ENCODE measurements around the gene TNS3. TPM values are rescaled to one million over a fixed set of nuclear protein-coding genes. Genes with fewer than 3 reads are reported as not detected.

Gene TNS3
- total and polyA plus RNA-seq, 4 donors, result 58.6 to 117 (median 74.7) TPM

GRCh38 chr7:47294556-47295222 is 287.2 kb downstream of the TNS3 start:
- Histone ChIP-seq H3K27me3 (ENCODE audit: control insufficient read depth, insufficient read depth, low read length) (no peaks in the 10 kb centered on the region), H3K27ac (ENCODE audit: low read depth, low read length) (no peak overlapping the region), H3K4me3 (ENCODE audit: low read depth, low read length) (no peak overlapping the region), H3K36me3 (ENCODE audit: control insufficient read depth, insufficient read depth, low read length) (peaks cover 49% of the 10 kb centered on the region), H3K9me3 (ENCODE audit: control insufficient read depth, insufficient read depth, low read length) (no peaks in the 10 kb centered on the region), H3K4me1 (ENCODE audit: control insufficient read depth, insufficient read depth, low read length) (peaks cover 14% of the 10 kb centered on the region)
- no peak for DNase-seq (ENCODE audit: low read depth in 4 of 6, low spot score in 6 of 6)
- WGBS (ENCODE audit: insufficient coverage), result 94% methylated on average over 3 of the region's 4 CpGs

- Histone ChIP-seq H3K27me3 (ENCODE audit: control insufficient read depth, insufficient read depth, low read length) (no peaks in the 10 kb centered on the region), H3K4me3 (ENCODE audit: low read depth, low read length) (no peak overlapping the region), H3K36me3 (ENCODE audit: control insufficient read depth, insufficient read depth, low read length) (peaks cover 44% of the 10 kb centered on the region), H3K4me1 (ENCODE audit: control insufficient read depth, insufficient read depth, low read length) (peaks cover 10% of the 10 kb centered on the region), H3K9me3 (ENCODE audit: control insufficient read depth, insufficient read depth, low read length) (no peaks in the 10 kb centered on the region), H3K27ac (ENCODE audit: low read depth, low read length) (peak overlapping the region; percentile 37)
- 92% methylated on average over 4 of the region's 6 CpGs for WGBS (ENCODE audit: insufficient coverage)
- DNase-seq (ENCODE audit: low read depth in 4 of 6, low spot score in 6 of 6), result no peak
These were observed 287.9 kb downstream of the TNS3 start for GRCh38 chr7:47293884-47294555.

GRCh38 chr7:47292832-47293309 is 289.0 kb downstream of the TNS3 start:
- H3K27me3 ChIP-seq (ENCODE audit: control insufficient read depth, insufficient read depth, low read length), result no peaks in the 10 kb centered on the region
- DNase-seq (ENCODE audit: low read depth in 4 of 6, low spot score in 6 of 6), result no peak
- H3K27ac ChIP-seq (ENCODE audit: low read depth, low read length), result no peak overlapping the region
- H3K9me3 ChIP-seq (ENCODE audit: control insufficient read depth, insufficient read depth, low read length), result no peaks in the 10 kb centered on the region
- H3K36me3 ChIP-seq (ENCODE audit: control insufficient read depth, insufficient read depth, low read length), result peaks cover 41% of the 10 kb centered on the region
- no peak overlapping the region for H3K4me3 ChIP-seq (ENCODE audit: low read depth, low read length)
- 98% methylated on average over 4 of the region's 4 CpGs for WGBS (ENCODE audit: insufficient coverage)
- peaks cover 4% of the 10 kb centered on the region for H3K4me1 ChIP-seq (ENCODE audit: control insufficient read depth, insufficient read depth, low read length)

- H3K36me3 ChIP-seq (ENCODE audit: control insufficient read depth, insufficient read depth, low read length), result peaks cover 32% of the 10 kb centered on the region
- no peaks in the 10 kb centered on the region for H3K9me3 ChIP-seq (ENCODE audit: control insufficient read depth, insufficient read depth, low read length)
- DNase-seq (ENCODE audit: low read depth in 4 of 6, low spot score in 6 of 6), result no peak
- no peak overlapping the region for H3K4me3 ChIP-seq (ENCODE audit: low read depth, low read length)
- H3K27me3 ChIP-seq (ENCODE audit: control insufficient read depth, insufficient read depth, low read length), result no peaks in the 10 kb centered on the region
- H3K27ac ChIP-seq (ENCODE audit: low read depth, low read length), result no peak overlapping the region
- 65% methylated on average over 2 of the region's 4 CpGs for WGBS (ENCODE audit: insufficient coverage)
- H3K4me1 ChIP-seq (ENCODE audit: control insufficient read depth, insufficient read depth, low read length), result peaks cover 4% of the 10 kb centered on the region
These were observed 290.3 kb downstream of the TNS3 start for GRCh38 chr7:47291461-47292081.

- H3K36me3 ChIP-seq (ENCODE audit: control insufficient read depth, insufficient read depth, low read length), result peaks cover 38% of the 10 kb centered on the region
- H3K27me3 ChIP-seq (ENCODE audit: control insufficient read depth, insufficient read depth, low read length), result no peaks in the 10 kb centered on the region
- H3K9me3 ChIP-seq (ENCODE audit: control insufficient read depth, insufficient read depth, low read length), result no peaks in the 10 kb centered on the region
- DNase-seq (ENCODE audit: low read depth in 4 of 6, low spot score in 6 of 6), result no peak
- H3K4me3 ChIP-seq (ENCODE audit: low read depth, low read length), result no peak overlapping the region
- WGBS (ENCODE audit: insufficient coverage), result 100% methylated on average over 2 of the region's 2 CpGs
- peaks cover 7% of the 10 kb centered on the region for H3K4me1 ChIP-seq (ENCODE audit: control insufficient read depth, insufficient read depth, low read length)
- H3K27ac ChIP-seq (ENCODE audit: low read depth, low read length), result no peak overlapping the region
These were observed 291.0 kb downstream of the TNS3 start for GRCh38 chr7:47290867-47291266.

GRCh38 chr7:47290466-47290865 is 291.4 kb downstream of the TNS3 start:
- Histone ChIP-seq H3K36me3 (ENCODE audit: control insufficient read depth, insufficient read depth, low read length) (peaks cover 37% of the 10 kb centered on the region), H3K4me3 (ENCODE audit: low read depth, low read length) (no peak overlapping the region), H3K4me1 (ENCODE audit: control insufficient read depth, insufficient read depth, low read length) (peaks cover 4% of the 10 kb centered on the region), H3K9me3 (ENCODE audit: control insufficient read depth, insufficient read depth, low read length) (no peaks in the 10 kb centered on the region), H3K27ac (ENCODE audit: low read depth, low read length) (no peak overlapping the region), H3K27me3 (ENCODE audit: control insufficient read depth, insufficient read depth, low read length) (no peaks in the 10 kb centered on the region)
- DNase-seq (ENCODE audit: low read depth in 4 of 6, low spot score in 6 of 6), result no peak
- no CpG with 5 or more reads among the region's 3 CpGs for WGBS (ENCODE audit: insufficient coverage)

GRCh38 chr7:47288060-47288459 is 293.9 kb downstream of the TNS3 start:
- peaks cover 47% of the 10 kb centered on the region for H3K36me3 ChIP-seq (ENCODE audit: control insufficient read depth, insufficient read depth, low read length)
- H3K27me3 ChIP-seq (ENCODE audit: control insufficient read depth, insufficient read depth, low read length), result no peaks in the 10 kb centered on the region
- H3K4me1 ChIP-seq (ENCODE audit: control insufficient read depth, insufficient read depth, low read length), result peaks cover 3% of the 10 kb centered on the region
- H3K27ac ChIP-seq (ENCODE audit: low read depth, low read length), result no peak overlapping the region
- no peaks in the 10 kb centered on the region for H3K9me3 ChIP-seq (ENCODE audit: control insufficient read depth, insufficient read depth, low read length)
- 79% methylated on average over 2 of the region's 6 CpGs for WGBS (ENCODE audit: insufficient coverage)
- no peak overlapping the region for H3K4me3 ChIP-seq (ENCODE audit: low read depth, low read length)
- no peak for DNase-seq (ENCODE audit: low read depth in 4 of 6, low spot score in 6 of 6)

- Histone ChIP-seq H3K27me3 (ENCODE audit: control insufficient read depth, insufficient read depth, low read length) (no peaks in the 10 kb centered on the region), H3K36me3 (ENCODE audit: control insufficient read depth, insufficient read depth, low read length) (peaks cover 54% of the 10 kb centered on the region), H3K9me3 (ENCODE audit: control insufficient read depth, insufficient read depth, low read length) (no peaks in the 10 kb centered on the region), H3K4me1 (ENCODE audit: control insufficient read depth, insufficient read depth, low read length) (peaks cover 3% of the 10 kb centered on the region), H3K27ac (ENCODE audit: low read depth, low read length) (peak overlapping the region; percentile 50), H3K4me3 (ENCODE audit: low read depth, low read length) (no peak overlapping the region)
- peak in 1 of 6 donors; percentile 75 for DNase-seq (ENCODE audit: low read depth in 4 of 6, low spot score in 6 of 6)
- WGBS (ENCODE audit: insufficient coverage), result 73% methylated on average over 7 of the region's 9 CpGs
These were observed 295.9 kb downstream of the TNS3 start for GRCh38 chr7:47285860-47286491.

GRCh38 chr7:47284691-47285635 is 296.9 kb downstream of the TNS3 start:
- peaks cover 63% of the 10 kb centered on the region for H3K36me3 ChIP-seq (ENCODE audit: control insufficient read depth, insufficient read depth, low read length)
- no peak for DNase-seq (ENCODE audit: low read depth in 4 of 6, low spot score in 6 of 6)
- H3K4me1 ChIP-seq (ENCODE audit: control insufficient read depth, insufficient read depth, low read length), result peaks cover 3% of the 10 kb centered on the region
- H3K4me3 ChIP-seq (ENCODE audit: low read depth, low read length), result no peak overlapping the region
- WGBS (ENCODE audit: insufficient coverage), result 89% methylated on average over 8 of the region's 11 CpGs
- H3K9me3 ChIP-seq (ENCODE audit: control insufficient read depth, insufficient read depth, low read length), result no peaks in the 10 kb centered on the region
- H3K27ac ChIP-seq (ENCODE audit: low read depth, low read length), result no peak overlapping the region
- H3K27me3 ChIP-seq (ENCODE audit: control insufficient read depth, insufficient read depth, low read length), result no peaks in the 10 kb centered on the region
